Stimulated activated effector memory CD8-positive, alpha-beta T cell treated with anti-CD3 and anti-CD28 coated beads, Interleukin-12 subunit alpha, Interleukin-12 subunit beta, amount 100 ng/mL, for 72 hours (primary cell): ENCODE results near the gene ABCG1.

Experiments used
- ATAC-seq: fragments of 150-1000 bp; cut with Tn5 transposase; 2 replicates; pipeline ENCODE4 v1.10.0; 2021
- DNase-seq, 2 donors: peaks; one replicate each; pipeline ENCODE4 v3.0.0; 2021 to 2022; ENCODE audit warnings: low spot score in 2 of 2
- H3K27ac Mint-ChIP-seq: one replicate; pipeline ENCODE4 v1.8.0; 2022; ENCODE audit warnings: mild to moderate bottlenecking, mixed read lengths
- H3K36me3 Mint-ChIP-seq: one replicate; pipeline ENCODE4 v1.8.0; 2022; ENCODE audit warnings: mild to moderate bottlenecking, mixed read lengths
- H3K4me1 Mint-ChIP-seq: one replicate; pipeline ENCODE4 v1.8.0; 2022; ENCODE audit warnings: mixed read lengths
- H3K4me3 Mint-ChIP-seq: one replicate; pipeline ENCODE4 v1.8.0; 2022; ENCODE audit warnings: mild to moderate bottlenecking, mixed read lengths
- H3K9me3 Mint-ChIP-seq: one replicate; pipeline ENCODE4 v1.8.0; 2022; ENCODE audit warnings: mixed read lengths

ABCG1 gene

DNA sequence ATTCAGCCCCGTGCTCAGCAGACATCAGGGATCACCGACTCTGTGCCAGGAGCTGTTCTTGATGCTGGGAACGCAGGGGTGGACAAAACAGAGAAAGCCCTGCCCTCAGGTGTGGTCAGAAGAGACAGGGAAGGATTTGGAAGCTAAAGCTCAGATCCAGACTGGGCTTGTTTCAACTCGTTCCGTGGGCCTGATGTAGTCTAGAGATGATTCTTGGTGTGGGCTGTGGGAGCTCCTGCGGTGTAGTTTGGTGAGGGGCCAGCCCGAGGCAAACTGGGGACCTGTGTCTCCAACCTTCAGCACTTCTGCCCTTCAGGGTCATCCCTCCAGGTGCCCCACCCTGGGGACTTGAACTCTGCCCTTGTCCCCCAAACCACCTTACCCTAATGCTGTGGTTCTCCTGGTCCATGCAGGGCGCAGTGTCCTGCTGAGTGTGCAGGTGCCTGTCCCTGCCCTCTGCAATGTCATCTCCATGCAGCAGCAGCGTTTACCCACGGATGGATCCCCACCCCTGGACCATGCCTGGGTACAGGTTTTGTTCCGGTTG lies 17.3 kb upstream of the ABCG1 start:
- ATAC-seq (no peak), DNase-seq (no peak)
- no peak overlapping the region for H3K4me3 Mint-ChIP-seq
- peaks cover 5% of the 10 kb centered on the region for H3K36me3 Mint-ChIP-seq
- no peaks in the 10 kb centered on the region for H3K9me3 Mint-ChIP-seq
- H3K4me1 Mint-ChIP-seq, result peaks cover 25% of the 10 kb centered on the region
- H3K27ac Mint-ChIP-seq, result no peak overlapping the region

DNA sequence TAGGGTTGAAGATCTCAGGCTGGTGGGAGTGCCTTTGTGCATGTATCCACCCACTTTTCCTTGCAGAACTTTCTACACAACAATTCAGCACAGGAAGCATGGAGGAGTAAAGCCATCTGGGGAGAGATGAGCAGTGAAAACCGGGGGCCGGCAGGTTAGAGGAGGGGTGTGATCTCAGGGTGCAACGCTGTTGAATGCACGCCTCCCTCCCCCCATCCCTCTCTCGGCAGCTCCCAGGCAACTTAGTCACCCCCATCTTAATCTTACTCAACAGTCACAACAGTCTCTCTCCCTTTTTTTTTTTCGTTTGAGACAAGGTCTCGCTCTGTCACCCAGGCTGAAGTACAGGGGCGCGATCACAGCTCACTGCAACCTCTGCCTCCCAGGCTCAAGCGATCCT lies 16.6 kb upstream of the ABCG1 start:
- H3K4me3 Mint-ChIP-seq, result no peak overlapping the region
- peaks cover 5% of the 10 kb centered on the region for H3K36me3 Mint-ChIP-seq
- no peaks in the 10 kb centered on the region for H3K9me3 Mint-ChIP-seq
- peaks cover 25% of the 10 kb centered on the region for H3K4me1 Mint-ChIP-seq
- DNase-seq (peak in 1 of 2 donors; percentile 44), ATAC-seq (no peak)
- no peak overlapping the region for H3K27ac Mint-ChIP-seq

DNA sequence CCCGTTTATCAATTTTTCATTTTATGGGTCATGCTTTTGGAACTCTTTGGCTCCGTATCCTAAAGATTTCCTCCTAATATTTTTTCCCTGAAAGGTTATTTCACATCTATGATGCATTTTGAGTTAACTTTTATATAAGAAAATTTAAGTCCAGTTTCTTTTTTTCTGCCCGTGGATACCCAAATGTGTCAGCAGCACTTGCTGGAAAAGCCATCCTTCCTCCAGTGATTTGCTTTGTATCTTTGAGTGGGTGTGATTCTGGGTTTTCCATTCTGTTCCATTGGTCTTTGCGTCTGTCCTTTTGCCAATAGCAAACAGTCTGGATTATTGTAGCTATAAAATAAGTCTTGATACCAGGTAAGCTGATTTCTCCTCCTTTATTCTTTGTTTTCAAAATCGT lies 15.6 kb upstream of the ABCG1 start:
- no peaks in the 10 kb centered on the region for H3K9me3 Mint-ChIP-seq
- peaks cover 24% of the 10 kb centered on the region for H3K4me1 Mint-ChIP-seq
- no peak overlapping the region for H3K4me3 Mint-ChIP-seq
- no peak for DNase-seq
- H3K27ac Mint-ChIP-seq, result no peak overlapping the region
- no peak for ATAC-seq
- H3K36me3 Mint-ChIP-seq, result peaks cover 5% of the 10 kb centered on the region

DNA sequence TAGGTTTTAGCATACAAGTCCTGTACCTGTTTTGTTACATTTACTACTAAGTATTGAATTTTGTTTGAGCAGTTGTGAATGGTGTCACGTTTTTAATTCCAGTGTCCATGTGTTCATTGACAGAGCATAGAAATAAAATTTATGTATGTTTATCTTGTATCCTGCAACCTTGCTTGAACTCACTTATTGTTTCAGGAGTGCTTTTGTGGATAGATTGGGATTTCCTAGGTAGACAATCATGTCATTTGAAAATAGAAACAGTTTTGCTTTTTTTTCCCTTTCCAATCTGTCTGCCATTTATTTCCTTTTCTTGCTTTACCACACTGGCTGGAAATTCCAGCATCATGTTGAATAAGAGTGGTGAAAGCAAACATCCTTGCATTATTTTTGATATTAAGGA lies 15.0 kb upstream of the ABCG1 start:
- DNase-seq (no peak), ATAC-seq (no peak)
- no peak overlapping the region for H3K27ac Mint-ChIP-seq
- no peaks in the 10 kb centered on the region for H3K9me3 Mint-ChIP-seq
- H3K36me3 Mint-ChIP-seq, result peaks cover 5% of the 10 kb centered on the region
- peaks cover 19% of the 10 kb centered on the region for H3K4me1 Mint-ChIP-seq
- H3K4me3 Mint-ChIP-seq, result no peak overlapping the region

DNA sequence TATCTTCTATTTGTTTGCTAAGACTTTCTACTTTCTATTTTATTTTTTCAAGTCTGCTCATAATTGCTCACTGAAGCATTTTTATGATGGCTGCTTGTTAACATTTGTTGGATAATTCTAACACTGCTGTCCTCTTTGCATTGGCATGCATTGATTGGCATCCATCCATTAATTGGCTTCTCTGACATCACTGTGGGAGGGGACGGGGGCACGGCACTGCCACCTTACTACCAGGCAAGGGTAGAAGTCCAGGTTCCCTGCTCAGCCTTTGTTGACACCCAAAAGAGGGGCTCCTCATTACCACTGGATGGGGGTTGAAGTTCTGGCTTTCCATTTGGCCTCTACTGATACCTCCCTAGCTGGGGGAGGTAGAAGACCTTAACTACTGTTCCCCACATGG lies 11.5 kb upstream of the ABCG1 start:
- H3K27ac Mint-ChIP-seq, result no peak overlapping the region
- H3K4me3 Mint-ChIP-seq, result no peak overlapping the region
- ATAC-seq (no peak), DNase-seq (no peak)
- no peaks in the 10 kb centered on the region for H3K9me3 Mint-ChIP-seq
- H3K4me1 Mint-ChIP-seq, result no peaks in the 10 kb centered on the region
- peaks cover 5% of the 10 kb centered on the region for H3K36me3 Mint-ChIP-seq

DNA sequence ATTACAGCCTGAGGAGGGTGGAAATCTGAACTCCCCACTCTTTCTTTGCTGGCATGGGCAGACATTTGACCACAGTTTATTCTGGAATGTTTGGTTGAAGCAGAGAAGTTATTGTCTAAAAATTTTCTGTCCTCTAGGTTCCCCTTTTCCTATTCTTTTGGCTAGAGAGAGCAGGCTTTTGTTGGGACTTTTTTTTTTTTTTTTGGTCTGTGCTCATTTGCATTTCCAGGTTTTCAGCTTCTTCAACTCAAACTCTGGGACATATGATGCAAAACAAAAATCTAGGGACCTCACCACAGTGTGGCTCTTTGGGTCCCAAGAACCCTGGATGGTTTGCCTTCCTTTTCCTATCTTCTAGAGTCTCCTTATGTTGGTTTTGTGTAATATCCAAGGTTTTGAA lies 10.9 kb upstream of the ABCG1 start:
- H3K4me1 Mint-ChIP-seq, result no peaks in the 10 kb centered on the region

DNA sequence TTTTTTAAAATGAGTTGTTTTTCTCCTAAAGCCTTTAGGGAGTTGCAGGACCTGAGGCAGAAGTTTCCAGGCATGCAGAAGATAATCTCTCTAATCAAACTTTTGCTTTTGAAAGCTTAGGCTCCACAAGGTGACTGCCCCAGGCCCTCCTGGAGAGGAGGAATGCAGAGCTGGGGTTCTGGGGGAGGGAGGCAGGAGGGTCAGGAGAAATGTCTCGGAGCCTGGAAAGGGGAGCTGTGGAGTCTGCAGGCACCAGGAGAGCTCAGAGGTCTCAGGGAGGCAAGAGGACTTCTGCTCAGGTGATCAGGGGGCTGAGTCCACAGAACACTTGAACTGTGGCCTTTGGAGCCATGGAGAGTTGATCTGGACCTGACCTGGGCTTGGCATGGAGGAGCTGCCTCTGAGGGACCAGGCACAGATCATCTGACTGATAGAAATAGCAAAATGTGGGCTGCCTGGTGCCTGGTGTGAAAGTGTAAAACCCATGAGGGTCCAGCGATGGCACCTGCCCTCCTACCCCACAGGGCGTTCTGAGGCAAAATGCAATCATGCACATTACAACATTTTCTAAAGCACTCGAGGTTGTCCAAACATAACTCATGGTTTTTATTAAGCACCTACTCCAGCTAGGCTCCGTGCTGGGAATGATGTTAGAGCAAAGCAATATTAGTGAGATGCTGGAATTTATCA lies 10.0 kb upstream of the ABCG1 start:
- ATAC-seq, result no peak
- DNase-seq, result no peak
- H3K27ac Mint-ChIP-seq, result no peak overlapping the region
- H3K4me1 Mint-ChIP-seq, result no peaks in the 10 kb centered on the region
- H3K36me3 Mint-ChIP-seq, result peaks cover 5% of the 10 kb centered on the region
- H3K9me3 Mint-ChIP-seq, result no peaks in the 10 kb centered on the region
- no peak overlapping the region for H3K4me3 Mint-ChIP-seq

More for the DNA sequence above, 10.9 kb upstream of the ABCG1 start:
- H3K27ac Mint-ChIP-seq, result no peak overlapping the region
- peaks cover 5% of the 10 kb centered on the region for H3K36me3 Mint-ChIP-seq
- no peaks in the 10 kb centered on the region for H3K9me3 Mint-ChIP-seq
- ATAC-seq, result no peak
- no peak overlapping the region for H3K4me3 Mint-ChIP-seq
- no peak for DNase-seq

DNA sequence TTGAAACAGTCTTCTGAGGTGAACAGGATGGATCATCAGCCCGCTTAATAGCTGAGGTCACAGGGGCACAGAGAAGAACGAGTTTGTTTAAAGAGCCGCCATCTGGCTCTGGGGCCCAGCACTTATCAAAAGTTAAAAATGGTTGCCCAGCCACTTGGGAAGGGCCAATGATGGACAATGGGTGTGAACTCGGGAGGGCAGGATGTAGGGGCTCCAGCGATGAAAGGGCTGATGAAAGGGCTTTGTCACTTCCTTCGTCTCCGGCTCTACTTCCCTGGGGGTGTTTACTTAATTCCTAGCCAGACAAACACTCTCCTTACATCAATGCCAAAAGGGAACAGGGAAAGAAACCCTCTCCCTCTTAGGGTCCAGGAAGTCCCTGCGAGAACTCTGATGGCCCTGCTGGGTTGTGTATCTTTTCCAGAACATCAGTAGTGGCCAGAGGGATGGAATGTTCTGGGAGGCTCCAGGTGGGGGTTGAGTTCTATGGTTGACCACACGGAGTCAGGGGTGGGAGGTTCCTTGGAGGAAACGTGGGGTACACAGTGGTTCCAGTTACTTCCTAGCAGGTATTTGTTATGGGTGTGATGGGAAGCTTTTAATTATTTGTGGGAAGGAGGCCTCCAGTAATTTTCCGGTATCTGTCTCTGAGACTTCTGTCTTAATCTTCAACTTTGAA lies 9.0 kb upstream of the ABCG1 start:
- H3K36me3 Mint-ChIP-seq, result peaks cover 5% of the 10 kb centered on the region
- DNase-seq (no peak), ATAC-seq (no peak)
- H3K4me3 Mint-ChIP-seq, result no peak overlapping the region
- no peaks in the 10 kb centered on the region for H3K9me3 Mint-ChIP-seq
- no peak overlapping the region for H3K27ac Mint-ChIP-seq
- no peaks in the 10 kb centered on the region for H3K4me1 Mint-ChIP-seq

DNA sequence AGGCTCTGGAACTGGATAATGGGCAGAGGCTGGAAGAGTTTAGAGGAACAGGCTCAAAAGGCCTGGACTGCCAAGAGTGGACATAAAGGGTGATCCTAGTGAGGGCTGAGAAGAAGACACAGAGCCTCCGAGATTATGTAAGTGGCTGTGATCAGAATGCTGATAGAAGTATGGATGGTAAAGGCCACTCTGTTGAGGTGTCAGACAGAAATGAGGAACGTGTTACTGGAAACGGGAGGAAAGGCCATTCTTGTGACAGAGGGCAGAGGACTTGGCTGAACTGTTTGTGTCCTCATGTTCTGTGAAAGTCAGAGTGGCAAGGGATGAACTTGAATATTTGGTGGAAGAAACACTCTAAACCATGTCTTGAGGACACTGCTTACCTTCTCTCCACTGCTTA lies 6.7 kb upstream of the ABCG1 start:
- no peaks in the 10 kb centered on the region for H3K36me3 Mint-ChIP-seq
- no peak overlapping the region for H3K4me3 Mint-ChIP-seq
- no peaks in the 10 kb centered on the region for H3K4me1 Mint-ChIP-seq
- ATAC-seq, result no peak
- no peaks in the 10 kb centered on the region for H3K9me3 Mint-ChIP-seq
- no peak for DNase-seq
- no peak overlapping the region for H3K27ac Mint-ChIP-seq

DNA sequence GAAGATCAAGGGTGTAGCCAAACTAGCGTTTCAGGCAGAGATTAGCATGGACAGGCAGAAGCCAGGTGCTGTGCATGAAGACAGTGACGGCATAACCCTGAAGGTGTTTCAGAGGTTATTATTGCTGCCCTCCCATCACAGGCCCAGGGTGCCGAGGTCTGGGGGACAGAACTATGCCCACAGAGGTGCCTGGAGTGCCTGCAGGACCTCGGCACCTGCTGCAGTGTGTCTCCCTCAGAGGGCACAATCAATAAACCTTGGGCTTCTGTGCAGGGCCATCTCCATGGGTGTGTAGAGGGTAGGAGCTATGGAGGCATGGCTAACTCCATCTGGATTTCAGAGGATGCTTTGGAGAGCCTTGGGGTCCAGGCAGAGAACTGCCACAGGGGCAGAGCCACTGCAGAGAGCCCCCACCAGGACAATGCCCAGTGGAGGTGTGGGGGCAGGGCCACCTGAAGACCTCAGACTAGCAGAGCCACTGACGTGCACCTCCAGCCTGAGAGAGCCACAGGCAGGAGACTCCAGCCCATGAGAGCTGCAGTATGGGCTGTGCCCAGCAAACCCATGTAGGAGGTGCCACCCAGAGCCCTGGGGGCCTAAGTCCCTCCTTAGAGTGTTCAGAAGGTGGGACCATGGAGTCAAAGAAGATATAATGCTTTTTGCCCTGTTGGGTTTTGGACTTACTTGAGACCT lies 5.7 kb upstream of the ABCG1 start:
- no peak for ATAC-seq
- Mint-ChIP-seq H3K36me3 (no peaks in the 10 kb centered on the region), H3K4me3 (no peak overlapping the region), H3K9me3 (no peaks in the 10 kb centered on the region), H3K4me1 (no peaks in the 10 kb centered on the region), H3K27ac (no peak overlapping the region)
- no peak for DNase-seq

DNA sequence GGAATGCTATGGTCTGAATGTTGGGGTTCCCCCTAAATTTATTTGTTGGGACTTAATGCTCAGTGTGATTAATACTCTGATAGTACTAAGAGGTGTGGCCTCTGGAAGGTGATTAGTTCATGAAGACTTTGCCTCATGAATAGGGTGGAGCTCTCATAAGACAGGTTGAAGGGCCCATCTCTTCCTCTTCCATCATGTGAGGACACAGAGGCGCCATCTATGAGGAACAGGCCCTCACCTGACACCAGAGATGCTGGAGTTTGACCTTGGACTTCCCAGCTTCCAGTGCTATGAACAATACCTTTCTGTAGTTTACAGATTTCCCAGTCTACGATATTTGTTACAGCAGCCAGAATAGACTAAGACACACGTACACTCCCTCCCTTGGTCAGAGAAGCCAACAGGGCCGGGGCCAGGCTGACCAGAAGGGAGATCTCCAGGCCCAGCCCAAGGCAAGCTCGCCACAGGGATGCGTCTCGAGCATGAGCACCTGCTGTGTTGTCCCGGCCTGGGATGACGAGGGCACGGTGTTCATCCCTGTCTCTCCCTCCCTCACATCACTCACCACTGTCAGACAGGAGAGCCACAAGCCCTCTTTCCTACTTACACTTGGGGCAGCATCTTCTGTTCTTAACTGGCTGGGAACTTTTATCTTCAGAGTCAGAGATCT lies 4.7 kb upstream of the ABCG1 start:
- H3K36me3 Mint-ChIP-seq, result no peaks in the 10 kb centered on the region
- ATAC-seq, result no peak
- no peak overlapping the region for H3K27ac Mint-ChIP-seq

DNA sequence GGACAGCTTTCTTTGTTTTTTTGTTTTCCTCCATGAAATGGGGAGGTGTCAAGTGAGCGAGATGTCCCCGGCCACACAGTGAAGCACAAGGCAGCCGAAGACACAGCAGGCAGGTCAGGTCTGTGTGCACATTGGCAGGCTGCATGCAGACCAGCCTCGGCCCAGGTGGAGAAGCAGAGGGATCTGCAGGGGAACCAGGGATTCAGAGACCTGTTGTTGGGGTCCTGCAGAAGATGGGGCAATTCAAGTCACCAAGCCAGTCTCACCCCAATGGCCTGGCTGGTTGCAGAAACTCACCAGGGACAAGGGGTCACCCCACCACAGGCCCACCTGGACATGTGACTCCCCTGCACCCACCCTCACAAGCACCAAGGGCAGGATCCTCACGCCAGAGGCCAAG lies 4.0 kb upstream of the ABCG1 start:
- ATAC-seq (no peak), DNase-seq (no peak)
- Mint-ChIP-seq H3K4me3 (no peak overlapping the region), H3K4me1 (peaks cover 1% of the 10 kb centered on the region), H3K36me3 (peaks cover 1% of the 10 kb centered on the region), H3K9me3 (no peaks in the 10 kb centered on the region), H3K27ac (no peak overlapping the region)

More for the DNA sequence above, 4.7 kb upstream of the ABCG1 start:
- Mint-ChIP-seq H3K9me3 (no peaks in the 10 kb centered on the region), H3K4me3 (no peak overlapping the region), H3K4me1 (no peaks in the 10 kb centered on the region)
- no peak for DNase-seq

DNA sequence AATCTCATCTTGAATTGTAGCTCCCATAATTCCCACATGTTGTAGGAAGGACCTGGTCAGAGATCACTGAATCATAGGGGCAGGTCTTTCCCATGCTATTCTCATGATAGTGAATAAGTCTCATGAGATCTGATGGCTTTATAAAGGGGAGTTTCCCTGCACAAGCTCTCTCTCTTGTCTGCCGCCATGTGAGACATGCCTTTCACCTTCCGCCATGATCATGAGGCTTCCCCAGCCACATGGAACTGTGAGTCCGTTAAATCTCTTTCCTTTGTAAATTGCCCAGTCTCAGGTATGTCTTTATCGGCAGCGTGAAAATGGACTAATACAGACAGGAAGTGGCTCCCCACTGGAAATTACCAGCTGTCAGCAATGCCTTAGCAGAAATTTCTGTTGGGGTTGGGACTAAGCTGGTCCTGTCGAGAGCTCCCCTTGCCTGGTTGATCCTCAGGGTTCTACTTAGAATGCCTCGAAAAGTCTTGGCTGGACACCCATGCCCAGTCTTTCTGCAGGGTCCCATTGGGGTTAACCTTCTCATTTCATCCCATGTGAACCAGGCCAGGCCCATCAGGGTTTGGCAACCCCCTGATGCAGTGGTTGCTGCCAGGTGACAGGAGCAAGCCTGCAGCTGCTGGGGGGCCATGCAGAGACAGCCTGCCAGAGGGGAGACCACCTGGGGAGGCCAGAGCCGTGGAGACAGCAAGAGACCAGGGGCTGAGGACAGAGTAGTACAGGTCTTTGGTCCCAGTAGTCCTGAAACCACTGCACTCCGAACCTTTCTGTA lies 2.8 kb upstream of the ABCG1 start:
- Mint-ChIP-seq H3K4me1 (peaks cover 10% of the 10 kb centered on the region), H3K4me3 (no peak overlapping the region), H3K27ac (no peak overlapping the region), H3K36me3 (peaks cover 6% of the 10 kb centered on the region), H3K9me3 (no peaks in the 10 kb centered on the region)
- DNase-seq (no peak), ATAC-seq (no peak)

DNA sequence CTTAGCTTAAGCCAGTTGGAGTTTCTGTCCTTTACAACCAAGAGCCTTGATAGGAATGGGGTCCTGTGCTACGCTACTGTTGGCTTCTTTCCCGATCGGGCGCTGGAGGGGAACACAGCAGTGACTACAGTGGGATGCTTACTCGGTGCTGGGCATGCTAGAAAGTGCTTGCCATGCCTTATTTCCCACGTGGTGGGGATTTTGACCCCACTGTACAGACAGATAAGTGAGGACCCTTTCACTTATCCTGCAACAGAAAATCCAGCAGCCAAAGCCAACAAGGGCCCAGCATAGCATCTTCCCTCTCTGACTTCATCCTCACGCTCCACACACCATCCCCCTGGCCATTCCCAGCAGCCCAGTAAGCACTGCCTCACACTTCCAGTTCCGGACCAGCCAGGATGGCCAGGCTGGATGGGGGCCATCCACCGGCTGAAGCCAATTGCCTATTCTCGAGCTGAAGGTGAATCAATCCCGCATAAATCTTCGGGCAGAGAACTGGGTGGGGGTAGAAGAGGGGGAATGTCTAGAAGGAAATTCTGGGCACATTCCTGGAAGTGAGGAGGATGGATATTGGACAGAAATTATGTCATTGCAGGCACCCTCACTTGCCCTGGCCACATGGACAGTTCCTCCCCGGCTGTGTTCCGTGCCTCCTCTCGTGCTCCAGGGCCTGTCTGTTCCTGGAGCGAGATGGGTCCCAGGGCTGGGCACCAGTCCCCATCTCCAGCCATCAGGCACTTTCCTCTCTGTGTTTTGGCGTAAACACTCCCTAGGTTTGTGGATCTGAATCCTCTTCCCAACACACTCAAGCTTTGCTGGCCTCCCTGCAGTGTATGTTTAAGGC lies 2.0 kb upstream of the ABCG1 start:
- no peak overlapping the region for H3K27ac Mint-ChIP-seq
- no peak overlapping the region for H3K4me3 Mint-ChIP-seq
- ATAC-seq, result no peak

More for the DNA sequence above, 2.0 kb upstream of the ABCG1 start:
- DNase-seq, result no peak
- peaks cover 6% of the 10 kb centered on the region for H3K36me3 Mint-ChIP-seq
- peaks cover 14% of the 10 kb centered on the region for H3K4me1 Mint-ChIP-seq
- H3K9me3 Mint-ChIP-seq, result no peaks in the 10 kb centered on the region
